Measurements from ENCODE around the gene WNK2. TPM values are rescaled to one million over a fixed set of nuclear protein-coding genes. Genes with fewer than 3 reads are reported as not detected.

Gene WNK2
- total and polyA plus RNA-seq, 5 donors = 167 to 322 (median 246) TPM

DNA sequence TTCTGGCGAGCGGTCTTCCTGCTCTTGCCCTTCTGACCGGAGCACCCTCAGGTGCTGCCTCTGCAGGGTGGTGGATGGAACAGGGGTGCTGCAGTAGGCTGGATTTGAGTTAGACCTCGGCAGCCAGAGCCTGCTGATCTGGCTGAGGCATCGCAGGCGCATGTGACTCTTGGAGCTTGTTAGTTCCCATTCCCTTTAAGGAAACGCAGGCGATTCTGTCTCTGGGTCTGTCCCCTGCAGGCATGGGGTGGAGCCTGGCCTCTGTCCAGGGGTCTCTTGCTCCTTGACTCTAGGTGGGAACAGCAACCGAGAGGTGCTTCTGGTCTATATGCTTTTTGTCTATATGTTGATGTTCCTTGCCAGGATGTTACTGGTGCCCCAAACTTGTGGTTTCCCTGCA is 3.1 kb downstream of the WNK2 start:
- Histone ChIP-seq H3K27ac (ENCODE audit: low read length) (peak overlapping the region; percentile 92), H3K27me3 (ENCODE audit: control insufficient read depth, insufficient read depth) (no peaks in the 10 kb centered on the region), H3K9me3 (ENCODE audit: control insufficient read depth, low read length) (no peaks in the 10 kb centered on the region), H3K4me1 (ENCODE audit: control insufficient read depth, insufficient read depth, low read length) (peaks cover 1% of the 10 kb centered on the region), H3K4me3 (ENCODE audit: low read length) (no peak overlapping the region)
- ATAC-seq (peak; percentile 31 to 46), DNase-seq (peak; percentile 55 to 85 (median 79))
- 42% methylated on average over 9 of the region's 9 CpGs for WGBS
- intact Hi-C loops (cut with DNase I) = no loop called here

DNA sequence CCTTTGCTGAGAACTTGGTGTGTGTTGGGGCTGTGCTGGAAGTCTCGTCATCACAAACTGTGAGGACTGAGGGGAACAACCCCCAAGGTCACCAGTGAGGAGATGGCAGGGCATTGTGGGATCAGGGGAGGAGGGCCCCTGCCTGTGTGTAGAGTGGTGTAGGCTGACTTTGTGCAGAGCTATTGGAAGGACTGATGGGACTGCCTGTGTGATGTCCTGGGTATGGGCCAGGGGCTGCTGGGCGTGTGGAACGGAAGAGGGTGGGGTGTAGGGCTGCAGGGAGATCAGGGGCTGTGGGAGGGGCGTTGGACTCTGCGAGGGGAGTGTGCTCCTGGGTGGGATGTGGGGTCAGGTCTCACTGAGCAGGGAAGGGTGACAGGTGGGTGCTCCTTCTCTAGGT is 3.6 kb downstream of the WNK2 start:
- peak in 1 of 3 donors; percentile 78 for DNase-seq
- ATAC-seq = peak; percentile 53 to 67
- no peaks in the 10 kb centered on the region for H3K4me1 ChIP-seq (ENCODE audit: control insufficient read depth, insufficient read depth, low read length)
- WGBS = 65% methylated on average over 5 of the region's 5 CpGs
- no peak overlapping the region for H3K4me3 ChIP-seq (ENCODE audit: low read length)
- intact Hi-C loops (cut with DNase I) = no loop called here
- H3K27ac ChIP-seq (ENCODE audit: low read length) = peak overlapping the region; percentile 92
- H3K9me3 ChIP-seq (ENCODE audit: control insufficient read depth, low read length) = no peaks in the 10 kb centered on the region
- H3K27me3 ChIP-seq (ENCODE audit: control insufficient read depth, insufficient read depth) = no peaks in the 10 kb centered on the region

- DNase-seq (no peak), ATAC-seq (no peak)
- 61% methylated on average over 14 of the region's 14 CpGs for WGBS
- no peaks in the 10 kb centered on the region for H3K27me3 ChIP-seq (ENCODE audit: control insufficient read depth, insufficient read depth)
- no peak overlapping the region for H3K4me3 ChIP-seq (ENCODE audit: low read length)
- H3K27ac ChIP-seq (ENCODE audit: low read length) = peak overlapping the region; percentile 79
- no peaks in the 10 kb centered on the region for H3K9me3 ChIP-seq (ENCODE audit: control insufficient read depth, low read length)
- intact Hi-C loops (cut with DNase I) = no loop called here
- H3K4me1 ChIP-seq (ENCODE audit: control insufficient read depth, insufficient read depth, low read length) = no peaks in the 10 kb centered on the region
Observed at GRCh38 chr9:93188426-93189368, 4.8 kb downstream of the WNK2 start.

- peak overlapping the region; percentile 79 for H3K27ac ChIP-seq (ENCODE audit: low read length)
- DNase-seq = peak; percentile 44 to 68 (median 55)
Observed at GRCh38 chr9:93189369-93190132, 5.6 kb downstream of the WNK2 start.

GRCh38 chr9:93190133-93190525 is 6.2 kb downstream of the WNK2 start:
- DNase-seq = no peak
- no peaks in the 10 kb centered on the region for H3K27me3 ChIP-seq (ENCODE audit: control insufficient read depth, insufficient read depth)
- no peaks in the 10 kb centered on the region for H3K9me3 ChIP-seq (ENCODE audit: control insufficient read depth, low read length)
- WGBS = 69% methylated on average over 12 of the region's 12 CpGs
- no peak for ATAC-seq
- no peak overlapping the region for H3K4me3 ChIP-seq (ENCODE audit: low read length)
- intact Hi-C loops (cut with DNase I) = no loop called here
- no peaks in the 10 kb centered on the region for H3K4me1 ChIP-seq (ENCODE audit: control insufficient read depth, insufficient read depth, low read length)
- no peak overlapping the region for H3K27ac ChIP-seq (ENCODE audit: low read length)

More at GRCh38 chr9:93189369-93190132, 5.6 kb downstream of the WNK2 start:
- 69% methylated on average over 21 of the region's 21 CpGs for WGBS
- H3K27me3 ChIP-seq (ENCODE audit: control insufficient read depth, insufficient read depth) = no peaks in the 10 kb centered on the region
- intact Hi-C loops (cut with DNase I) = no loop called here
- H3K9me3 ChIP-seq (ENCODE audit: control insufficient read depth, low read length) = no peaks in the 10 kb centered on the region
- peak; percentile 49 to 70 for ATAC-seq
- H3K4me3 ChIP-seq (ENCODE audit: low read length) = no peak overlapping the region
- H3K4me1 ChIP-seq (ENCODE audit: control insufficient read depth, insufficient read depth, low read length) = no peaks in the 10 kb centered on the region

DNA sequence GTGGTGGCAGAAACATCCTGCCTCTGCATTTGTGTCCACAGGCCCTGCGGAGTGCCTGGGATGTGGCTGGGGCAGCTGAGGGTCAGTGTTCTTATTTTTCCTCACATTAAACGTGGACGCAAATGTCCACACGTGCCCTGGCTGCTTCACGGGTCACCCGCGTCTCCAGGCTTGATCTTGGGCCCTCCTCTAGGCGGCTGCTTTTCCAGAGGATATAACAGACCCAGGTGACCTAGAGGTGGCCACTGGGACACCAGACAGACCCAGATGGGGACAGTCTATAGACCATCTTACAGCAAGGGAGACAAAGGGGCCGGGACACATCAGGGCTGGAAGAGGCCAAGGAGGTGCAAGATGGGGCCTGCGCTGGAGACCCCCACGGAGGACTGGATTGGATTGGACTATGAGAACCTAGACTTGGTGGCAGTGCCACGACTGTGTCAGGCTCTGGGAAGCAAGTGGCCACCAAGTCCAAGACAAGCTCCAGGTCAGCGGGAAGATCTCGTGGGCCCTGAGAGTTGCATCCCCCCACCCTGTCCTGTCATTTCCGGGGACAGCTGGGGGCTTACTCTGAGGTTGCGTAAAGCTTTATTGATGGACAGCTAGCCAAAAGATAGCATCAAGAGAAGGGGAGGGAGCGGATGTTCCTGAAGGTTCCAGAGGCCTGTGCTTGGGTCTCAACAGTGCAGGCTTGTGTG is 6.9 kb downstream of the WNK2 start:
- DNase-seq (peak in 2 of 3 donors; percentile 16 to 24), ATAC-seq (no peak)
- Histone ChIP-seq H3K9me3 (ENCODE audit: control insufficient read depth, low read length) (no peaks in the 10 kb centered on the region), H3K27ac (ENCODE audit: low read length) (no peak overlapping the region), H3K4me1 (ENCODE audit: control insufficient read depth, insufficient read depth, low read length) (no peaks in the 10 kb centered on the region), H3K4me3 (ENCODE audit: low read length) (no peak overlapping the region), H3K27me3 (ENCODE audit: control insufficient read depth, insufficient read depth) (no peaks in the 10 kb centered on the region)
- intact Hi-C loops (cut with DNase I) = no loop called here
- 82% methylated on average over 17 of the region's 17 CpGs for WGBS

GRCh38 chr9:93191354-93191660 is 7.4 kb downstream of the WNK2 start:
- H3K9me3 ChIP-seq (ENCODE audit: control insufficient read depth, low read length) = no peaks in the 10 kb centered on the region
- no peak overlapping the region for H3K4me3 ChIP-seq (ENCODE audit: low read length)
- peak in 2 of 3 donors; percentile 18 to 35 for DNase-seq
- no peaks in the 10 kb centered on the region for H3K27me3 ChIP-seq (ENCODE audit: control insufficient read depth, insufficient read depth)
- H3K27ac ChIP-seq (ENCODE audit: low read length) = no peak overlapping the region
- ATAC-seq = no peak
- intact Hi-C loops (cut with DNase I) = no loop called here
- no peaks in the 10 kb centered on the region for H3K4me1 ChIP-seq (ENCODE audit: control insufficient read depth, insufficient read depth, low read length)
- 84% methylated on average over 5 of the region's 5 CpGs for WGBS

GRCh38 chr9:93192721-93193387 is 8.9 kb downstream of the WNK2 start:
- DNase-seq (peak in 2 of 3 donors; percentile 41 to 50), ATAC-seq (no peak)
- Histone ChIP-seq H3K27ac (ENCODE audit: low read length) (no peak overlapping the region), H3K4me1 (ENCODE audit: control insufficient read depth, insufficient read depth, low read length) (peaks cover 2% of the 10 kb centered on the region), H3K9me3 (ENCODE audit: control insufficient read depth, low read length) (no peaks in the 10 kb centered on the region), H3K27me3 (ENCODE audit: control insufficient read depth, insufficient read depth) (no peaks in the 10 kb centered on the region), H3K4me3 (ENCODE audit: low read length) (no peak overlapping the region)
- 75% methylated on average over 11 of the region's 11 CpGs for WGBS
- intact Hi-C loops (cut with DNase I) = no loop called here

DNA sequence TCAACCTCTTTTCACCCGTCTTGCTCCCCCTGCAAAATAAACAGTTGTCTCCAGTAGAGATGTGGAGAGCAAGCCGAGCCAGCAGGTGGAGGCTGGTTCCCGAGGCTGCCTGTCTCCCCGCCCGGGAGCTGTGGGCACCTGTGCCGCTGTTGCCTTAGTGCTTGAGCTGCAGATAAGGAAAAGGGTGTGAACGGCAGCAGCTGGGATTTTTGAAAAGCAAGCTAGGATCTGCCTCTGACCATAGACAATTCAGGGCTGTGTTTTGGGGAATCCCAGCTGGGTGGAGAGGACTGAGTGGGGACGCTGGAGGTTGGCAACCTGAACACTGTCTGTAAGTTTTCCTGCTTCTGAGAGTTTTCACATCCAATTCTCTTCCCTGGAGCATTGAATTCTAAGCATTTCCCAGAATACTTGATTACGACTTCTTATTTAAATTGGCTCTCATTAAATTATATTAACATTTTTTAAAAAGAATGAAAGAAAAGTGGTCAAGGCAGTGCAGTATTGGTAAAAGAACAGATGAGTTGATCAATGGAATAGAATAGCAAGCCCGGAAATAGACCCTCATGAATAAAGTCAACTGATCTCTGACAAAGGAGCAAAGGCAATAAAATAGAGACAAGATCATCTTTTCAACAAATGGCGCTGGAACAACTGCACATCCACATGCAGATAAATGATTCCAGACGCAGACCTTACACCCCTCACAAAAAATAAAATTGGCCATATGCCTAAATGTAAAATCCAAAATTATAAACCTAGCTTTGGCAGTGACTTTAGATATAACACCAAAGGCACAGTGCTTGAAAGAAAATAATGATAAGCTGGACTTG is 9.7 kb downstream of the WNK2 start:
- DNase-seq (peak in 2 of 3 donors; percentile 46 to 54), ATAC-seq (no peak)
- intact Hi-C loops (cut with DNase I) = no loop called here
- Histone ChIP-seq H3K27ac (ENCODE audit: low read length) (no peak overlapping the region), H3K4me1 (ENCODE audit: control insufficient read depth, insufficient read depth, low read length) (peaks cover 2% of the 10 kb centered on the region), H3K27me3 (ENCODE audit: control insufficient read depth, insufficient read depth) (no peaks in the 10 kb centered on the region), H3K4me3 (ENCODE audit: low read length) (no peak overlapping the region), H3K9me3 (ENCODE audit: control insufficient read depth, low read length) (no peaks in the 10 kb centered on the region)
- 33% methylated on average over 12 of the region's 12 CpGs for WGBS

DNA sequence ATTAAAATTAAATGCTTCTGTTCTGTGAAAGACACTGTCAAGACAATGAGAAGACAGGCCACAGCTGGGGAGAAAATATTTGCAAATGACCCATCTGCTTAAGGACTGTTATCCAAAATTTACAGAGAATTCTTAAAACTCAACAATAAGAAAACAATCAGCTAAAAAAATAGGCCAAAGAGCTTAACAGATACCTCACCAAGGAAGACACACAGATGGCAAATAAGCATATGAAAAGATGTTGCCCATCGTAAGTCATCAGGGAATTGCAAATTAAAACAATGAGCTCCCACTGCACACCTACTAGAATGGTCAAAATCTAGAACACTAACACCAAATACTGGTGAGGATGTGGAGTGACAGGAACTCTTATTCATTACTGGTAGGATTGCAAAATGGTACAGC is 10.3 kb downstream of the WNK2 start:
- Histone ChIP-seq H3K9me3 (ENCODE audit: control insufficient read depth, low read length) (no peaks in the 10 kb centered on the region), H3K4me3 (ENCODE audit: low read length) (no peak overlapping the region), H3K27me3 (ENCODE audit: control insufficient read depth, insufficient read depth) (no peaks in the 10 kb centered on the region), H3K27ac (ENCODE audit: low read length) (no peak overlapping the region), H3K4me1 (ENCODE audit: control insufficient read depth, insufficient read depth, low read length) (peaks cover 5% of the 10 kb centered on the region)
- ATAC-seq (no peak), DNase-seq (no peak)
- intact Hi-C loops (cut with DNase I) = no loop called here
- WGBS = 42% methylated on average over 1 of the region's 1 CpG
